ENCODE measurements around the gene RNF144A.
"Not testable (repeated sequence)": the region's sequence is repeated elsewhere in the genome, so short reads cannot be mapped to it uniquely, and the experiment has no call there.

The RNF144A gene

DNA sequence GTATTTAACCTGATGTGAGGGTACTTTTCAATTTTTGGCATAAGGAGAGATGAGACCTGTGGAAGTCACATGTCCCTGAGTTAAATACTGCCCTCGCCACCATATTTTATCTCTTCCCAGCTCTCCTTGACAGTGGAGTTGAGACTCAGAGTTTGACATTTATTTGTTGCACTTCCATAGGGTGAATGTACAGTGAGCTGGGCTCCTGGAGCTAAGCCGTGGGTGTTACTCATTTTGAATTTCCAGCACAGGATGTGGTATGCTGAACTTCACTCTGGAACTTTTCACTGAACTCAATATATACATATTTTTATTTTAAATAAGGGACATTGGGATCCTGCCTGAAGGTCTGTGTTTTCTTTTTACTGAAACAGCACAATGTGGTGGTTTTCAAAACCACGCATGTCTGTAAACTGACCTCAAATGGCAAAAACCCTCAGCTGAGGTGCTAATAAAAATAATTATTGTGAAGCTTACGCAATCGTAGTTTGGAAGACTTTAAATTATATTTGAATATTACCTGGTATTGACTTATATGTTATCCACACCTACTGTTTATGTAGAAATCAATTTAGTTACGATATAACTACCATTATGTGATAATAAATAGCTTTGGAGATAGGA, 12.1 kb downstream of the RNF144A start:
- DNase-seq (ENCODE audit: low spot score): no peak

- no peak for DNase-seq (ENCODE audit: low spot score)
Measured at GRCh38 chr2:6930923-6931647, 13.9 kb downstream of the RNF144A start.

- no peak for DNase-seq (ENCODE audit: low spot score)
Measured at GRCh38 chr2:6931753-6932152, 14.5 kb downstream of the RNF144A start.

DNA sequence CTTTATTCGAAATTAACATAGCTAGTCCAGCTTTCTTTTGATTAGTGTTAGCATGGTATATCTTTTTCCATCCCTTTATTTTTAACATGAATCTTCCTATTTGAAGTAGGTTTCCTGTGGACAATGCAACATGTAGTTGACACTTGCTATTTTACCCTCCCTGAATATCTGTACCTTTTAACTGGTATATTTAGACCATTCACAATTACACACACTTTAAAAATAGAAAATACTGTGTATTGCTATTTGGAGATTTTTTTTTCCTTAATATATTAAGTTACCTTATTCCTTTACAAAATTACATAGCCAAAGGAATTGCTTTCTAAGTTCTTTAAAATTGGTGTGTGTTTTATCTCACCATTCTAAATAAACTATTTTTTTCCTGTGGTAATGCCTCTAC, 15.0 kb downstream of the RNF144A start:
- no peak for DNase-seq (ENCODE audit: low spot score)

GRCh38 chr2:6932828-6933227, 15.6 kb downstream of the RNF144A start:
- no peak for DNase-seq (ENCODE audit: low spot score)

DNA sequence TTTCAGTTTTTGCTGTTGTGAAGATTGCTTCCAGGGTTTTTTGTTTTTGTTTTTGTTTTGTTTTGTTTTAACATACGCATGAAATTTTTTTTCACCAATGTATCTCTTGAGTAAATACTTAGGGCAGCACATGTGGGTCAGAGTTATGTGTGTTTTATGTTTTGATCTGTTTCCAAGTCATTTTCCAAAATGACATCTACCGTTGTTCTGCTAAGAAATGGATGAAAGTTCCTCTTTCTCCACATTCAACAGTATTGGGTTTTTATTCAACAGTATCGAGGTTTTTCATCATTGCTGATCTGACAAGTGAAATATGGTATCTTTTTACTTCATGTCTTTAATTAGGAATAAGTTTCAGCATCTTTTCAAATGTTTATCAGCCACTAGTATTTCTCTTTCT, 16.7 kb downstream of the RNF144A start:
- DNase-seq (ENCODE audit: low spot score): no peak

- DNase-seq (ENCODE audit: low spot score): no peak
Measured at GRCh38 chr2:6934345-6934744, 17.1 kb downstream of the RNF144A start.

- no peak for DNase-seq (ENCODE audit: low spot score)
Measured at GRCh38 chr2:6934758-6935651, 17.8 kb downstream of the RNF144A start.

DNA sequence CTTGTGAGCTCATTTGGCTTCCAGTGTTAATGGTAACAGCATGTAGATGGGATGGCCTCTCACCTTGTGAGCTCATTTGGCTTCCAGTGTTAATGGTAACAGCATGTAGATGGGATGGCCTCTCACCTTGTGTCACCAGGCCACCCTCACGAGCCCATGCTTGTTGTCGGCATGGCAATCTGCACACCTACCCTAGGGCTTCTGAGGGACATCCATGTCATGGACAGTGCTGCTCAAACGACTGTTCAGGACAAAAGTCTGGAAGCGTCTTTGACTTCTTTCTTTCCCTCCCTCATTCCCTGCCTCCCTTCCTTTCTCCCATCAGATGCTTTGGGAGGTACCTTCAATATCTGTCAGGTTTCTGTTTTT, 18.4 kb downstream of the RNF144A start:
- DNase-seq (ENCODE audit: low spot score): not testable (repeated sequence)

GRCh38 chr2:6937157-6937556, 19.9 kb downstream of the RNF144A start:
- no peak for DNase-seq (ENCODE audit: low spot score)

DNA sequence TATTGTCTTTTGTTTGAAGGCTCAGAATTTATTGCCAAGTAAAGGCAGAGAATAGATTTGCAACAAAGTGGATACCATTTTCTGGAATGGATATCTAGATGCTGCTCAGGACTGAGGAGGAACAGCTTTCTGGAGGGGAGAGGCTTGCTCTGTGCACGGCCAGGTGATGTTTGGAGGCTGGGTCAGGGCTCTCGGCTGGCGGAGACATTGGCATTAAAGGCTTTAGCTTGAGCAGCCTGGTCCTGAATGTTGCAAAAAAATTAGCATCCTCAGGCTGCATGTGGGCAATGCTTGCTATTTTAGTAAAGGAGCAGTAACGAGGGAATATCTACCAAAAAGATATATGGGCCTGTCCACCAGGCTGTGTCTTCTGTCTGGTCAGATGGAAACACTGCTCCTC, 20.4 kb downstream of the RNF144A start:
- DNase-seq (ENCODE audit: low spot score): no peak

DNA sequence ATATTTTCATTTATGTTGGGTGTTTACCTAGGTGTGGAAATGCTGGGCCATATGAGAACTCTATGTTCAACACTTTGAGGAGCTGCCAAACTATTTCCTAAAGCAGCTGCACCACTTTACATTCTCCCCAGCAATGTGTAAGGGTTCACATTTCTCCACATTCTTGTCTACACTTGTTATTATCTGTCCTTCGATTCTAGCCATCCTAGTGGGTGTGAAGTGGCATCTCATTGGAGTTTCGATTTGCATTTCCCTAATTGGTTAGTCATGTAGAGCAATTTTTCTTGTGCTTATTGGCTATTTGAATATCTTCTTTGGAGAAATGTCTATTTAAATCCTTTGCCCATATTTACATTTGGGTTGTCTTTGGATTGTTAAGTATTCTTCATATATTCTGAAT, 21.9 kb downstream of the RNF144A start:
- DNase-seq (ENCODE audit: low spot score): no peak

GRCh38 chr2:6940820-6941219, 23.6 kb downstream of the RNF144A start:
- DNase-seq (ENCODE audit: low spot score): no peak

- DNase-seq (ENCODE audit: low spot score): no peak
Measured at GRCh38 chr2:6941299-6942046, 24.3 kb downstream of the RNF144A start.

DNA sequence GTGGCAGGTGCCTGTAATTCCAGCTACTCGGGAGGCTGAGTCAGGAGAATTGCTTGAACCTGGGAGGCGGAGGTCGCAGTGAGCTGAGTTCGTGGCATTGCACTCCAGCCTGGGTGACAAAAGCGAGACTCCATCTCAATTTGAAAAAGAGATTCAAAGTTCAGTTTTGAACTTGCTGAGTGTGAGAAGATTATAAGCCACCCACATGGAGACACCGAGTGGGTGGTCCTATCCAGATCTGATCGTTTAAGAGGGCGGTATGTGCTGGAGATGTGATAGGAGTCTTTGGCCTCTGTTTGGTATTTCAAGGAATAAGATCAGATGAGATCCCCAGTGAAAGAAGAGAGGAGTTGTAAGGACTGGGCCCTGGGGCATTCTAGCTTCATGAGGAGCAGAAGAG, 25.6 kb downstream of the RNF144A start:
- DNase-seq (ENCODE audit: low spot score): no peak

DNA sequence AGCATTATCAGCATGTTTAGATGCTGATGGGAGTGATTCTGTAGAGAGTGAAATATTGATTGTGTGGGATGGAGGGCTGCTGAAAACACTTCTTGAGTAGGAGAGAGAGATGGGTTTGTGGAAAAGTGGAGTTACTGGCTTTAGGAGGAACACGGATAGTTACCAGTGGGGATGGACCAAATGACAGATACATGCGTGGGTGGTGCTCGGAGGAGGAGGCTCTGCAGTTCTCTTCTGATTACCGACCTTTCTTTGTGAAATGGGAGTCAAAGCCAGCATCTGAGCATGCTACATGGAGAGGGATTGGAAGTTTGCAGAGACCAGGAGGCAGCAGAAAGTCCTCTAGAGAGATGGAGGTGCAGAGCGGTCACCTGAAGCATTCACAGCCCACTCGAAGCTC, 26.3 kb downstream of the RNF144A start:
- no peak for DNase-seq (ENCODE audit: low spot score)

- DNase-seq (ENCODE audit: low spot score): no peak
Measured at GRCh38 chr2:6943971-6944370, 26.8 kb downstream of the RNF144A start.

DNA sequence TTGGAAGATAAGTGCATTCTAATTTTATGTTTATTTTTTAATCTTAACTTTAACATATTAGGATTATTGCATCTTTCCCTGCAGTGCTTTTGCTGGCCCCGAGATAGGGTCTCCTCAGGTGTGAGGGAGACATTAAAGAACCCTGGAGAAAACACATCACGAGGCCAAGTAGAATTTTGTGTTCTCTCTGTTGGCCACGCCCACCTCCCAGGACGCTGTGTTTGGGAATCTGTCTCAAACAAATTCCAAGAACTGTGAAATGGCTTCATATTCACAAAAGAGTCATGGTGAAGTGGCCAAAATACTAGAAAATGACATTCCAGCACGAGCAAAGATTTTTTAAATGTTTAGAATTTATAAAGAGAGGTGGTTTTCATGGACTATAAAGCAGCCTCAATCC, 27.3 kb downstream of the RNF144A start:
- no peak for DNase-seq (ENCODE audit: low spot score)

DNA sequence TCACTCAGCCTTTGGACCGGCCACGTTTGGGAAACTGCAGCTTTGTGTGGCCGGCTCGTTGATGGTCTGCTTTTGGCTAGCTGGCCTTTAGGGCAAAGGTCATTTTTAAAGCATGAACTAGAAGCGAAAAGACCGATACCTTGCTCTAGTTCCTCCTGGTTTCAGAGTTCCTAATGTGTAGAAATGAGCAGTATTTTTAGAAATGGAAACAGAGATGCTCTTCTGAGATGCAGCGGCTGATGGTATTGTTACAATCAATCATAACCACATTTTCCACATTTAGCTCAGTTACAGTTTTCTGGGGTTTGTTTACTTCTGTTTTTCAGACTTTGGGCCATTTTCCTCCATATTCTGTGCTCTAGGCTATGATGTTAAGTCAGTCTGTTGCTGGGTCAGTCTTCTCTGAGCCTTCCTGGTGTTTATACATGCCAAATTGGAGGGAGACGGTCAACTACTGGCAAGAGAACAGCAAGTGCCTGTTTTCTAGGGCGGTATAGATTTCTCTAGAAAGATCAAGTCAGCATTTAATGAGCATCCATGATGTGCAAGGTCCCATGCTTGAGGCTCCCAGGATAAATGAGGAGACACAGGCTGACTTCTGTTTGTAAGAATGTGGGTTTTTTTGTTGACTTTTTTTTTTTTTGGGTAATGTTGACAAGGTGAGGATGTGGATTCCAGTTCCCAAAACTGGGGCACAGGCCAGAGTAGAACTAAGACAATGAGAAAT, 28.0 kb downstream of the RNF144A start:
- no peak for DNase-seq (ENCODE audit: low spot score)

- no peak for DNase-seq (ENCODE audit: low spot score)
Measured at GRCh38 chr2:6945821-6946220, 28.6 kb downstream of the RNF144A start.

GRCh38 chr2:6946722-6947121, 29.5 kb downstream of the RNF144A start:
- no peak for DNase-seq (ENCODE audit: low spot score)

Measured in germinal center (tissue), 1 donor.